22Rv1 (cell line): ENCODE results near the gene ST8SIA5.

Source experiments
- H3K27ac ChIP-seq: fragments of 450-650 bp; 2 replicates; pipeline ENCODE4 v1.5.1; 2017
- ZFX ChIP-seq: fragments of 450-650 bp; IDR thresholded peaks from 2 replicates; pipeline ENCODE4 v1.6.1; 2017; ENCODE audit warnings: antibody characterized with exemption, borderline replicate concordance
- TF ChIP-seq, protein P1 (sequence below): fragments of 450-650 bp; IDR thresholded peaks from 2 replicates; pipeline ENCODE4 v1.5.1; 2017; ENCODE audit warnings: mild to moderate bottlenecking

The ST8SIA5 gene

DNA sequence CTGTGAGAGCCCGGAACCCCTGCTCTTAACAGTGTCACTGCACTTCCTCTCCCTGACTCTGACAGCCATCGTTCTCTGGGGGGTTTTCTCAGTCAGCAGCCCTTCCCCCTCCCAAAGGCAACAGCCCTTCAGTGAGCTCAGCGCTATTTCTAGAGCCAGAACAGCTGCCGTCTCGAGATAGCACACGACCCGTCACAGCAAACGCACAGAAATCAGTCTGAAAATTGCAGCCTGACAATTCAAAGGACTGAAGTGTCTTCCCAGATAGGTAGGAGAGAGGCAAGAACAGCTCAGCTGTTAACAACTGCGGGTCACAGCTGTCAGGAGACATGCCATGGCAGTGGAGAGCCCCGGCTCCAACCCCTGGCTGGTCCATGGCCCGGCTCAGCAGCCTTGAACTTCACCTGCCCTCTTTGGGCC is 45.4 kb downstream of the ST8SIA5 start:
- TF ChIP-seq, protein P1, sequence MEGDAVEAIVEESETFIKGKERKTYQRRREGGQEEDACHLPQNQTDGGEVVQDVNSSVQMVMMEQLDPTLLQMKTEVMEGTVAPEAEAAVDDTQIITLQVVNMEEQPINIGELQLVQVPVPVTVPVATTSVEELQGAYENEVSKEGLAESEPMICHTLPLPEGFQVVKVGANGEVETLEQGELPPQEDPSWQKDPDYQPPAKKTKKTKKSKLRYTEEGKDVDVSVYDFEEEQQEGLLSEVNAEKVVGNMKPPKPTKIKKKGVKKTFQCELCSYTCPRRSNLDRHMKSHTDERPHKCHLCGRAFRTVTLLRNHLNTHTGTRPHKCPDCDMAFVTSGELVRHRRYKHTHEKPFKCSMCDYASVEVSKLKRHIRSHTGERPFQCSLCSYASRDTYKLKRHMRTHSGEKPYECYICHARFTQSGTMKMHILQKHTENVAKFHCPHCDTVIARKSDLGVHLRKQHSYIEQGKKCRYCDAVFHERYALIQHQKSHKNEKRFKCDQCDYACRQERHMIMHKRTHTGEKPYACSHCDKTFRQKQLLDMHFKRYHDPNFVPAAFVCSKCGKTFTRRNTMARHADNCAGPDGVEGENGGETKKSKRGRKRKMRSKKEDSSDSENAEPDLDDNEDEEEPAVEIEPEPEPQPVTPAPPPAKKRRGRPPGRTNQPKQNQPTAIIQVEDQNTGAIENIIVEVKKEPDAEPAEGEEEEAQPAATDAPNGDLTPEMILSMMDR, result no peak
- TF ChIP-seq ZFX, result no peak
- no peak overlapping the region for H3K27ac ChIP-seq

- no peak for TF ChIP-seq ZFX
- TF ChIP-seq, protein P1, result no peak
- H3K27ac ChIP-seq, result no peak overlapping the region
Measured at GRCh38 chr18:46706968-46707367, 49.9 kb downstream of the ST8SIA5 start.

DNA sequence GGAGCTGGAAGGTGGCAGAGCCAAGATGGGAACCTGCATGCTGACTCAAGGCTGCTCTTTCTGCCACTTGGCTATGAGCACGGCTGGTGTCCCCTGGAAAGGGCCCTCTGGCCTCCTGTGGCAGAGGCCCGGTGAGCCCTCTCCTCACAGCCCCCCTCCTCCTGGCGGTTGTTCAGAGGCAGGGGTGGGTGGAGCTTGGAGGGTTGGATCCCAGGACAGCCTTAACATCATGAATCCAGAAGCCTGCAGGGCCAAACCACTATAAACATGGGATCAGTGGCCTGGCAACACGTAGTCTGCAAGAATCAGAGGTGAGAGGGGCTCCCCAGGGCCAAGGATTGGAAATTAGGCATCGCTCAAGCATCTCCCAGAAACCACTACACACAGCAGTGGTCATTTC is 51.3 kb downstream of the ST8SIA5 start:
- no peak for TF ChIP-seq ZFX
- TF ChIP-seq, protein P1, result no peak
- no peak overlapping the region for H3K27ac ChIP-seq

- no peak overlapping the region for H3K27ac ChIP-seq
- TF ChIP-seq ZFX, result no peak
- TF ChIP-seq, protein P1, result no peak
Measured at GRCh38 chr18:46704816-46705215, 52.0 kb downstream of the ST8SIA5 start.

DNA sequence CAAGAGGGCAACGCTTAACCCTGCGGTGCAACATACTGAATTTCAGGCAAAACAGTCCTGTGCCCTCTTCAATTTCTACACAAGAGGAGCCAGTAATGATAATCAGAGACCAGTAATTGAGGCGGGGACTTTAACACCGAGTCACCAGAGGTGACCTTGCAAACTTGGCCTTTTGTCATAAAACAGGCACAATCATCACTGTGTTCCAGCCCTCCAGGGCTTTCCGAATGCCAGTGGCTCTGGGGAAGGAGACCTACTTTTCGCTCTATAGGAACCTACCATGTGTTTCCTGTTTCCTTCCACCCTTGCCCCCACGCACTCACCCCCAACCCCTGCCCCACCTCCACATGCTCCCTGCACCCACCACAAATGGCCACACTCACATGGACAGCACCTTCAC is 52.7 kb downstream of the ST8SIA5 start:
- TF ChIP-seq, protein P1, result no peak
- TF ChIP-seq ZFX, result no peak
- no peak overlapping the region for H3K27ac ChIP-seq

DNA sequence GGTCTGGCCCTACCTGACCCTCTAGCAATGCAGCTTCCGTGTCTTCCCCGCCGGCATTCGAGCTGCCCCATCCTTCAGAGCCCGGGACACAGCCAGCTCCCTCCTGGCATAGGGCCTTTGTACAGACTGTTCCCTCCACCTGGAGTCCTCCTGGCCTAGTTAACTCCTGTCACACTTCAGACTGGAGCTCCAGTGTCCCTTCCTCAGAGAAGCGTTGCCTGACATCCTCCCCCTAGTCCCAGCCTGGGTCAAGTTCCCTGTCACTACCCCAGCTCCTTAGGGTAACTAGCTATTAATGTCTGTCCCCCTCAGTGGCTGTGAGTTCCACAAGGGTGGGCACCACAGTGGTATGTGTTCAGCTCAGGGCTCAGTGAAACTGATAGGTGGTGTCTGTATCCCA is 54.4 kb downstream of the ST8SIA5 start:
- no peak for TF ChIP-seq ZFX
- TF ChIP-seq, protein P1, result no peak
- H3K27ac ChIP-seq, result no peak overlapping the region

- H3K27ac ChIP-seq, result no peak overlapping the region
- no peak for TF ChIP-seq ZFX
- TF ChIP-seq, protein P1, result no peak
Measured at GRCh38 chr18:46700066-46700824, 56.6 kb downstream of the ST8SIA5 start.
